Fibroblast of lung (primary cell): ENCODE data around the gene BMP7. TPM values are rescaled to one million over a fixed set of nuclear protein-coding genes. Genes with fewer than 3 reads are reported as not detected.

Source experiments
- DNase-seq, 2 donors: peaks; one replicate each; pipeline versions ENCODE4 v3.0.0 to v3.0.0-alpha.2; 2010; ENCODE audit warnings: low read depth in 2 of 2
- H2AFZ ChIP-seq: 2 replicates; pipeline ENCODE4 v1.5.1; 2012; ENCODE audit warnings: low read length, control low read depth, inconsistent platforms
- H3K27ac ChIP-seq: 2 replicates; pipeline ENCODE4 v1.5.1; 2011; ENCODE audit warnings: low read length, control low read depth; ENCODE audit not compliant: insufficient read depth
- H3K27me3 ChIP-seq: 2 replicates; pipeline ENCODE4 v1.5.1; 2011; ENCODE audit warnings: mild to moderate bottlenecking, low read length; ENCODE audit not compliant: control insufficient read depth, insufficient read depth
- H3K36me3 ChIP-seq: 2 replicates; pipeline ENCODE4 v1.5.1; 2011; ENCODE audit warnings: low read length; ENCODE audit not compliant: control insufficient read depth, insufficient read depth
- H3K4me1 ChIP-seq: 2 replicates; pipeline ENCODE4 v1.5.1; 2011; ENCODE audit warnings: low read length; ENCODE audit not compliant: control insufficient read depth, insufficient read depth; ENCODE audit errors: extremely low read depth
- H3K4me2 ChIP-seq: 2 replicates; pipeline ENCODE4 v1.5.1; 2011; ENCODE audit warnings: low read length, control low read depth; ENCODE audit not compliant: insufficient read depth; ENCODE audit errors: extremely low read depth
- H3K4me3 ChIP-seq, 4 experiments: fragments of 200-600 bp in 1 of 4; sonication (generic) in 1 of 4; replicated peaks in 1 of 4; 2 replicates each; pipeline ENCODE4 v1.5.1; 2011 to 2016; ENCODE audit warnings: low read length in 4 of 4, low read depth in 3 of 4, mild to moderate bottlenecking in 3 of 4, control low read depth in 2 of 4, inconsistent platforms in 1 of 4, mixed read lengths in 1 of 4; ENCODE audit not compliant: insufficient read depth in 1 of 4; ENCODE audit errors: control extremely low read depth in 1 of 4
- H3K79me2 ChIP-seq: 2 replicates; pipeline ENCODE4 v1.5.1; 2012; ENCODE audit warnings: mild to moderate bottlenecking, low read length, inconsistent platforms; ENCODE audit not compliant: control insufficient read depth, insufficient read depth
- H3K9ac ChIP-seq: 2 replicates; pipeline ENCODE4 v1.5.1; 2011; ENCODE audit warnings: mild to moderate bottlenecking, low read length, control low read depth; ENCODE audit not compliant: insufficient read depth
- H3K9me3 ChIP-seq: 2 replicates; pipeline ENCODE4 v1.5.1; 2012; ENCODE audit warnings: low read depth, low read length; ENCODE audit not compliant: control insufficient read depth, insufficient read depth
- H4K20me1 ChIP-seq: 2 replicates; pipeline ENCODE4 v1.5.1; 2011; ENCODE audit warnings: low read length; ENCODE audit not compliant: control insufficient read depth, insufficient read depth; ENCODE audit errors: extremely low read depth
- CTCF ChIP-seq, 2 donors: IDR thresholded peaks in 1 of 2; conservative IDR thresholded peaks in 1 of 2; 1 replicate in 1 of 2; 2 replicates in 1 of 2; pipeline ENCODE4 v1.5.1; 2011 to 2012; ENCODE audit warnings: low read length in 2 of 2, control low read depth in 1 of 2, inconsistent platforms in 1 of 2, low read depth in 1 of 2, mild to moderate bottlenecking in 1 of 2
- EZH2 ChIP-seq: IDR thresholded peaks from 2 replicates; pipeline ENCODE4 v1.5.1; 2012; ENCODE audit warnings: low read length, control low read depth, mild to moderate bottlenecking; ENCODE audit errors: missing control alignments
- polyA plus RNA-seq, 2 donors: library from polyadenylated mRNA; depleted of rRNA in 1 of 2; stranded (reverse) in 1 of 2; unstranded in 1 of 2; fragments of >200 nt; gene quantifications; 2 replicates each; pipeline ENCODE4 v1.2.1, GENCODE V29; 2011 to 2012; ENCODE audit warnings: missing spikeins in 1 of 2
- total RNA-seq: library from RNA; depleted of rRNA; stranded (reverse); fragments of >200 nt; gene quantifications from 2 replicates; pipeline ENCODE4 v1.2.1, GENCODE V29; 2014

Gene BMP7
- total and polyA plus RNA-seq, 2 donors (not counting 1 experiment from before 2014, with no cell fraction given) = not detected

GRCh38 chr20:57256205-57256604 lies 10.2 kb downstream of the BMP7 start:
- no peaks in the 10 kb centered on the region for H3K4me1 ChIP-seq
- no peaks in the 10 kb centered on the region for H4K20me1 ChIP-seq
- no peaks in the 10 kb centered on the region for H3K36me3 ChIP-seq

GRCh38 chr20:57255183-57255582 lies 11.3 kb downstream of the BMP7 start:
- Histone ChIP-seq H3K36me3 (no peaks in the 10 kb centered on the region), H3K4me3 (no peak overlapping the region), H3K4me2 (no peak overlapping the region), H3K27ac (no peak overlapping the region), H3K79me2 (no peaks in the 10 kb centered on the region), H3K9ac (no peak overlapping the region), H3K4me1 (no peaks in the 10 kb centered on the region), H4K20me1 (no peaks in the 10 kb centered on the region), H3K27me3 (peaks cover 13% of the 10 kb centered on the region), H2AFZ (no peak overlapping the region), H3K9me3 (no peaks in the 10 kb centered on the region)
- TF ChIP-seq CTCF (conservative IDR thresholded peaks at IDR 0.05 in 1 of 2, IDR thresholded peaks at IDR 0.05 in 1 of 2; ENCODE audit: low read depth in 1 of 2, low read length in 2 of 2) = no peak
- no peak for TF ChIP-seq EZH2
- no peak for DNase-seq

More at GRCh38 chr20:57256205-57256604, 10.2 kb downstream of the BMP7 start:
- Histone ChIP-seq H3K27ac (no peak overlapping the region), H3K9me3 (no peaks in the 10 kb centered on the region), H3K27me3 (peaks cover 15% of the 10 kb centered on the region), H3K4me3 (no peak overlapping the region), H3K9ac (no peak overlapping the region), H3K79me2 (no peaks in the 10 kb centered on the region), H2AFZ (no peak overlapping the region), H3K4me2 (no peak overlapping the region)
- no peak for DNase-seq
- TF ChIP-seq CTCF (conservative IDR thresholded peaks at IDR 0.05 in 1 of 2, IDR thresholded peaks at IDR 0.05 in 1 of 2; ENCODE audit: low read depth in 1 of 2, low read length in 2 of 2) = no peak
- TF ChIP-seq EZH2 = no peak

- TF ChIP-seq CTCF (conservative IDR thresholded peaks at IDR 0.05 in 1 of 2, IDR thresholded peaks at IDR 0.05 in 1 of 2; ENCODE audit: low read depth in 1 of 2, low read length in 2 of 2) = no peak
- TF ChIP-seq EZH2 = no peak
- Histone ChIP-seq H2AFZ (no peak overlapping the region), H3K9ac (no peak overlapping the region)
Observed at GRCh38 chr20:57252559-57253162, 13.8 kb downstream of the BMP7 start.

More at GRCh38 chr20:57252559-57253162, 13.8 kb downstream of the BMP7 start:
- no peaks in the 10 kb centered on the region for H3K27me3 ChIP-seq
- no peaks in the 10 kb centered on the region for H4K20me1 ChIP-seq
- no peaks in the 10 kb centered on the region for H3K9me3 ChIP-seq
- H3K4me3 ChIP-seq = no peak overlapping the region
- DNase-seq = no peak
- H3K4me1 ChIP-seq = no peaks in the 10 kb centered on the region
- H3K27ac ChIP-seq = no peak overlapping the region
- H3K4me2 ChIP-seq = no peak overlapping the region
- H3K79me2 ChIP-seq = no peaks in the 10 kb centered on the region
- H3K36me3 ChIP-seq = no peaks in the 10 kb centered on the region
